Right hindlimb (tissue), 1 donor: ENCODE results near the gene COL18A1.
"Not testable (repeated sequence)": the region's sequence is repeated elsewhere in the genome, so short reads cannot be mapped to it uniquely, and the experiment has no call there.

ENCODE experiments used
- DNase-seq: peaks from one replicate; pipeline ENCODE4 v3.0.0-alpha.2; 2018

Gene COL18A1

DNA sequence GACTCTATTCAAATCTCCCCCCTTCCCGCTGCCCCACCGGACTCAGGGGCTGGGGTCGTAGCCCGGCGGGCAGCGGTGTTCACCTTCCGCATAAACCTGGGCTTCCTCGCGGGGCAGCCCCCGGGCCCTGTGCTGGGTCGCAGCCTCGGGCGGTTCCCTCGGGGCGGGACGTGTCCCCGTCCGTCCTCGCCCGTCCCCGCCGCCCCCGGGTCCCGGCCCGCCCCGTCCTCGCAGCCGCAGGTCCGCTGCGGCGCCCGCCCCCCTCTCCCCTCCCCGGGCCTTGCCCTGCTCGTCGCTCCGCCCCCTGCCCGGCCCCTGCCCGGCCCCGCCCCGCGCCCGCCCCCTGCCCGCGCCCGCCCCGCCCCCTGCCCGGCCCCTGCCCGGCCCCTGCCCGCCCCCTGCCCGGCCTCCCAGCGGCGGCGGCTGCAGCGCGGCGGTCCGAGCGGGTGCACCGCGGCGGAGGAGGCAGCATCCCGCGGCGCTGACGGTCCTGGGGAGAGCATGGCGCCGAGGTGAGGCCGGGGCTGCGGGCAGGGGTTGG, at the start of gene COL18A1:
Gene COL18A1 (plus strand): TSS at position 436 of the 541 bp plus-strand sequence. CDS start 66 bp downstream, at position 502.
- DNase-seq = peak; percentile 85

- no peak for DNase-seq
Measured at GRCh38 chr21:45355573-45355972, 49.4 kb upstream of the COL18A1 start.

DNA sequence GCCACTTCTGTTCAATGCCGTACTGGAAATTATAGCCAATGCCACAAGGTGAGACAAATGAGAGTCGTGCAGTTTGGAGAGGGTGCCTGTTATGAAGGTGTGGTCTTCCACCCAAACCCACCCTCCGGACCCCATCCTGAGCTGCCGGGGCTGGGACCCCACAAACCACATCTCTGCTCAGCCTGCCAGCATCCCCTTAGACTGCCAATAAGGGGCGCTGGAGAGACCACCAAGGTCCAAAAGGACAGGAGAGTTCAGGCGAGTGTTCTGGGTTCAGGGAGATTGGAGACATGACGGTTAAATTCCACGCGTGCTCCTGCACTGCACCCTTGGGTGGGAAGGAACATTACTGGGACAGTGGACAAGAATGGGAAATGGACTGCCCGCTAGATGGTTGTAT, 48.7 kb upstream of the COL18A1 start:
- no peak for DNase-seq

GRCh38 chr21:45356653-45357435, 48.1 kb upstream of the COL18A1 start:
- no peak for DNase-seq

- DNase-seq = peak; percentile 82
Measured at GRCh38 chr21:45357436-45358260, 47.3 kb upstream of the COL18A1 start.

- no peak for DNase-seq
Measured at GRCh38 chr21:45358261-45358670, 46.7 kb upstream of the COL18A1 start.

DNA sequence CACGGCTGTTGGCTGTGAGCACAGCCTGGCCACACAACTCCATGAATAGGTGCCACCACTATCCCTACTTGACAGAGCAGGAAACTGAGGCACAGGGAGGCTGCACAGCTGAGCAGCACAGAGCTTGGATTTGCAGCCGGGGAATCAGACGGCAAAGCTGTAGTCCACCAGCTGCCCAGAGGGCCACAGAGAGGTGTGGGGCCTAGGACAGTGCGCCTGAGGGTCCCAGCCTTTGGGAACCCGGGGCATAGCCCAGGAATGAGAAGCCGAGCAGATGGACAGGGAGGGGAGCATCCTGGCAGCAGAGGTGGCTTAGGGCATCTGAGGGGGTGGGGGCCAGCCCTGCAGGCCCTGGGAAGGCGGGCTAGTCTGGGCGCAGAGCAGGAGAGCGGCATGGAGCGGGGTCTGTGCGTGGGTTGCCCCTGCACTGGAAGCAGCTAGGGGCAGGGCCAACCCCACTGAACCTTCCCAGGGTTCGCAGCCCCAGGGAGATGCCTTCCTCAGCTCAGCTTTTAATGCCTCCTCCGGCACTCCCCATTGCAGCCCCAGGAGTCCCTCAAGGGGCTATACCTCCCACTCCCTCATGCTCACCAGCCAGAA, 46.2 kb upstream of the COL18A1 start:
- no peak for DNase-seq

- DNase-seq = no peak
Measured at GRCh38 chr21:45359451-45360217, 45.3 kb upstream of the COL18A1 start.

DNA sequence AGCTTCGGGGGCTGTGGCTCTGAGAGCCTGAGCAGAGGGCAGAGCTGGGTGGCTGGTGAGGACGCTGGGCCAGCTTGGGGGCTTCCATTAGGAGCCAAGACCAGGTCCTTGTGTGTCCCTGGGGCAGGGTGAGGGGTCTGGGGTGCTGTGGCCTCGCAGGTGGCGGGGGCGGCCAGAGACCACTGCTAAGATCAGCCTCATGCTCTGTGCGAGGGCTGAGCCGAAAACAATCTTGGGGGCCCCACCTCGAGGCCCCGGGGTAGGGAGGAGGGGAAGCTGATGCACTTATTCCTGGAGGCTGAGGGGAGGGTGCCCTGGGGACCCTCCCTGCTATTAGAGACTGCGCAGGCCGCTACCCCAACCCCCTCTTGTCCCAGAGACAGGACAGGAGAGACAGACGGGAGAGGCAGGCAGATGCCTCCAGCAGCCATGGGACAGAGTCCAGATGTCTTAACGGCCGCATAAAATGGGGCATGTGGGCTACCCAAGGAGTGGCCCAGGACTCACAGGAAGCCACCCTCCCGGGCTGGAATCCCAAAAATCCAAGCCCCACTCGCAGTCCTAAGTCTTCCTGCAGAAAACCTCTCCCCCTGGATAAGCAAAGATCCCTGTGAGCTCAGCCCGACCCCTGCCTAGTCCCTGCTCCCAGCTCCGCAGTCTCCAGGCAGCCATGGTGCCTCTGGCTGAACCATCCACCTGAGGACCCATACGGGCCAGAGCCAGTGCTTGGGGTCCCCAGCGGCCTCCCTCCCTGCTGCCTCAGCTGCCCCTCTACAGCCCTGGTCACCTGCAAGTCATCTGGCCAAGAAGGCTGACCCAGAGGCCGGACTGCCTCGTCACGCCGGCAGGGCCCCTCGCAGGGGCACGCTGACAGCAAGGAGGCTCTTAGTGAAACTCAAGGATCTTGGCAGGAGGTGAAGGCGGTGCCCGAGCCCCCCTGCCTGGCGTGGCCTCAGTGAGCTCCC, 43.6 kb upstream of the COL18A1 start:
- DNase-seq = no peak

DNA sequence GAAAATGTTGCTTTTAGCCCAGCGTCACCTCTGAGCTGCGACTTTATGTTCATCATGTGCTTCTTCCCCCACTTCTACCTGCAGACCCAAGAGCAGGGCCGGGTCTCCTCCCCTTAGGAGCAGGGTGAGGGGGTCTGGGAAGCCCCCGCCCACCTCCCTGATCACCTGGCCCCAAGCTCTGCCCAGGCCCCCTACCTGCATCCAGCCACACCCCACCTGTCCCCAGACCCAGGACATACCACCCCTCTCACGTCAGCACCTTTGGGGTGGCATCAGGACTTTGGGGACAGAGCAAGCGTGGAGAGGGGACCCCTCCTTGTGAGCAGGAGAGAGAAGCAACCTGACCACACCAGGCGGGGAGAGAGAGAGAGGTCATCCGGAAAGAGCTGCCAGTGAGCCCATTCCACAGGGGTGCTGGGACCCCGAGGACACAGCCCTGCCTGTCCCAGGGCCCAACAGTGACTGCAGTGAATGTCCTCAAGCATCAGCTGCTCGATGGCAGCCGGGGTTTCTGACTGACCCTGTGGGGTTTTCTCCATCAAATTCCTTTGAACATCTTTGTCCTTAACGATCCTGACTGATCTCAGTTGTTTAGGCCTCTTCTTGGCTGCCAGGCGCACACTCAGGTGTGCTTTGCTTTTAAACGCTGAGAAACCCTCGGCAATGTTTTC, 42.8 kb upstream of the COL18A1 start:
- DNase-seq = no peak

DNA sequence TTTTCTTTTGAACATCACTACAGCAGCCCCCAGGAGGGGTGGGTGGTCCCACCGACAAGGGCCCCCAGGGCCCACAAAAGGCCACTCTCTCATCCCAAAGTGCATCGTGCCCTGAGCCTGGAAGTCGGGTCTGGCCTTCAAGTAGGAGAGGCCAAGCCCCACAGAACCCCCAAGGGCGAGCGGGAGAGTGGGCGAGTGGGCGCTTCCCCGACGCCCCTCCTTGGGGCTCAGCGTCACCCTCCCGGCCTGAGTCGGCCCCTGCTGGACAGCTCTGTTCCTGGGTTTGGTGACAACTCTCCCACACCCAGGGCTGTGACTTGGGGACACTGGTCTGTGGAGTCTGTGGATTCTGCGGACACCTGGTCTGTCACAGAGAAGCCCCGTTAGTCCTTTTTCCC, 42.2 kb upstream of the COL18A1 start:
- DNase-seq = no peak

DNA sequence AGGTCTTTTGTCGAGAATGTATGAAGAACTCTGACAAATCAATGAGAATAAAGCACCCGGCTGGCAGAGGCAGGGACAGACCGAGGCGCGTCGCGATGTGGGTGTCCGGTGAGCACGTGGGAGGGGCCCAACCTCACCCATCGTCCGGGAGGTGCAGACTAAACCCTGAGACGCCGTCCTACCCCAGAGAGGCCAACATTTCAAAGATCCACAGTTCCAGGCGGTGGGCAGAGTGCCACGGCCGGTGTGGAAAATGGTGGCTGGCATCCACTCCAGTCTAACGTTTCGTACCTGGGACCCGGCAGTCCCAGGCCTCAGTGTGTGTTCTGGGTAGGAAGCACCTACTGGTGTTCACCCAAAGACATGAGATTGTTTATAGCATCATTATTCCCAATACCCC, 41.7 kb upstream of the COL18A1 start:
- DNase-seq = not testable (repeated sequence)

- DNase-seq = peak; percentile 91
Measured at GRCh38 chr21:45363921-45364467, 41.0 kb upstream of the COL18A1 start.

DNA sequence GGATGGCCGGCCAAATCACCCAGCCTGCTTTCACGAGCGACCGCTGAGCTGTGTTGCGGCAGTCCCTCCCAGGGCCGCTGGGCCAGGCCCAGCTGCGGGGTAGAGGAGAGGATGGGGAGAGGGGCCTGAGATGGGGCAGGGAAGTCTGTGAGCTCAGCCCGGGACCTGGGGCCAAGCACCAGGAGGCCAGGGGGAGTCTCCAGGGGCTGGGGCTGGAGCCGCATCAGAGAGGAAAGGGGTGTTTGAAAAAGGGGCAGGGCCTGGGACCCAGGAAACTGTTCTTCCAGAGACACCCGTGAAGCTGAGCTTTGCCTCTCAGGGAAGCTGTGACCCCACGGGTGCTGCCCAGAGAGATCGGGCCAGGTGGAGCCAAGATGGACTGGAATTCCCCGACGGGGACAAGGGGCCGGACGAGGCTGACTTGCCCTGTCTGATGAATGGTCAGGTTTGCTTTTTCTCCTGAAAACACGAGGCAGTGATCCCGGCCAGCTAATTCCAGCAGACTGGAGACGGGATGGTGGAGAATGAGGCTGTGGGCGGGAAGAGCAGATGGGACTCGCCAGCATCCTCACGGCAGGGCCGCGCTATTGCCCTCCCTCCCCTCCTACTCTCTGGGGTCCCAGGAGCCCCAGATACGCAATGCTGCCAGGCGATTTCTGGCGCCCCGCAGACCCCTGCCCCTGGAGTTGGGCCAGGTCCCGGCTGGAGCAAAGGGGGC, 40.3 kb upstream of the COL18A1 start:
- DNase-seq = peak; percentile 87

- DNase-seq = no peak
Measured at GRCh38 chr21:45365186-45365607, 39.8 kb upstream of the COL18A1 start.

- no peak for DNase-seq
Measured at GRCh38 chr21:45365608-45366241, 39.2 kb upstream of the COL18A1 start.

- DNase-seq = no peak
Measured at GRCh38 chr21:45366476-45366875, 38.5 kb upstream of the COL18A1 start.

GRCh38 chr21:45366931-45367401, 38.0 kb upstream of the COL18A1 start:
- peak; percentile 63 for DNase-seq
